Testis (tissue), 2 donors: Measurements from ENCODE around the gene OPTN.

ENCODE experiments used
- POLR2A ChIP-seq: fragments of 450-650 bp; IDR thresholded peaks from one replicate; pipeline ENCODE4 v1.6.1; 2017; ENCODE audit warnings: antibody characterized with exemption, mild to moderate bottlenecking, moderate library complexity
- TF ChIP-seq, protein P1 (sequence below), 3 experiments: fragments of 450-650 bp in 2 of 3; fragments of 200-600 bp in 1 of 3; sonication (generic) in 1 of 3; IDR thresholded peaks; one replicate each; pipeline ENCODE4 v1.5.1; 2016 to 2019; ENCODE audit warnings: antibody characterized with exemption in 3 of 3, mild to moderate bottlenecking in 2 of 3, moderate library complexity in 1 of 3

DNA sequence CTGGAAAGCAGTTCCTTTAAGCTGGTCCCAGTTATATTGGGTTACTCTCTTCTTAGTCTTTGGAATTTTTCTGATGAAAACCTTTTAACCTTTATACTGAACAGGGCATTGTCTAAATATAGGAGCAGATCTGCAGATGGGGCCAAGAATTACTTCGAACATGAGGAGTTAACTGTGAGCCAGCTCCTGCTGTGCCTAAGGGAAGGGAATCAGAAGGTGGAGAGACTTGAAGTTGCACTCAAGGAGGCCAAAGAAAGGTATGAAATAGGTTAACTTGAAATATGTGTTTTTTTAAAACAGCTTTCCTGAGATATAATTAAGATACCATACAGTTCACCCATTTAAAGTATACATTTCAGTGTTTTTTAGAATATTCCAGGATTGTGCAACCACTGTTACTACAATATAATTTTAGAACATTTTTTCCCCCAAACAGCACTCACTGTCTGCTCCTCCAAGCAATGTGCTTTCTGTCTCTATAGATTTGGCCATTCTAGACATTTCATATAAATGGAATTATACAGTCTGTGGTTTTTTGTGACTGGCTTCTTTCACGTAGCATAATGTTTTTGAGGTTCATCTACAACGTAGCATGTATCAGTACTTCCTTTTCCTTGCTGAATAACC is 18.9 kb downstream of the OPTN start:
- TF ChIP-seq, protein P1, sequence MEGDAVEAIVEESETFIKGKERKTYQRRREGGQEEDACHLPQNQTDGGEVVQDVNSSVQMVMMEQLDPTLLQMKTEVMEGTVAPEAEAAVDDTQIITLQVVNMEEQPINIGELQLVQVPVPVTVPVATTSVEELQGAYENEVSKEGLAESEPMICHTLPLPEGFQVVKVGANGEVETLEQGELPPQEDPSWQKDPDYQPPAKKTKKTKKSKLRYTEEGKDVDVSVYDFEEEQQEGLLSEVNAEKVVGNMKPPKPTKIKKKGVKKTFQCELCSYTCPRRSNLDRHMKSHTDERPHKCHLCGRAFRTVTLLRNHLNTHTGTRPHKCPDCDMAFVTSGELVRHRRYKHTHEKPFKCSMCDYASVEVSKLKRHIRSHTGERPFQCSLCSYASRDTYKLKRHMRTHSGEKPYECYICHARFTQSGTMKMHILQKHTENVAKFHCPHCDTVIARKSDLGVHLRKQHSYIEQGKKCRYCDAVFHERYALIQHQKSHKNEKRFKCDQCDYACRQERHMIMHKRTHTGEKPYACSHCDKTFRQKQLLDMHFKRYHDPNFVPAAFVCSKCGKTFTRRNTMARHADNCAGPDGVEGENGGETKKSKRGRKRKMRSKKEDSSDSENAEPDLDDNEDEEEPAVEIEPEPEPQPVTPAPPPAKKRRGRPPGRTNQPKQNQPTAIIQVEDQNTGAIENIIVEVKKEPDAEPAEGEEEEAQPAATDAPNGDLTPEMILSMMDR (IDR thresholded peaks at IDR 0.05) = no peak
- no peak for TF ChIP-seq POLR2A
